Measurements from ENCODE around the gene TSEN34.
"Not testable (repeated sequence)": the region's sequence is repeated elsewhere in the genome, so short reads cannot be mapped to it uniquely, and the experiment has no call there.

Gene TSEN34

DNA sequence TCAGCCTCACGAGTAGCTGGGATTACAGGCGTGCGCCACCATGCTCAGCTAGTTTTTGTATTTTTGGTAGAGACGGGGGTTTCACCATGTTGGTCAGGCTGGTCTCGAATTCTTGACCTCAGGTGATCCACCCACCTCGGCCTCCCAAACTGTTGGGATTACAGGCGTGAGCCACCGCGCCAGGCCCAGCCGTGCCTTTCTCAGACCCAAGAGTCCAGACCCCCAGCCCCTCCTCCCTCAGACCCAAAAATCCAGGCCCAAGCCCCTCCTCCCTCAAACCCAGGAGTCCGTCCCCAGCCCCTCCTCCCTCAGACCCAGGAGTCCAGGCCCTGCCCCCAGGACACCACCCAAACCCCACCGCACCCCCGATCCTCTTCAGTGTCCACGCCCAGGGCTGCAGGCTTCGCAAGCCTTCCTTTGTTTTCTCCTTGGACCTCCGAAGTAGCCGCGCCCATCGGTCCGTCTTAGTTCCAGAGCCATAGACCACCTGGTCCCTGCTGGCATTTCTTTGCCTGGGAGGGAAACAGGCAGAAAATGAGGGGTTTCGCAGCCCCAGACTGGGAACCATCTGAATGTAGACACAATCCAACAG, 21.9 kb upstream of the TSEN34 start:
- DNase-seq = no peak
- TF ChIP-seq GATA1 (IDR thresholded peaks at IDR 0.05; ENCODE audit: low read depth, low read length) (no peak), POLR2A (IDR thresholded peaks at IDR 0.05; ENCODE audit: low read length) (no peak)

DNA sequence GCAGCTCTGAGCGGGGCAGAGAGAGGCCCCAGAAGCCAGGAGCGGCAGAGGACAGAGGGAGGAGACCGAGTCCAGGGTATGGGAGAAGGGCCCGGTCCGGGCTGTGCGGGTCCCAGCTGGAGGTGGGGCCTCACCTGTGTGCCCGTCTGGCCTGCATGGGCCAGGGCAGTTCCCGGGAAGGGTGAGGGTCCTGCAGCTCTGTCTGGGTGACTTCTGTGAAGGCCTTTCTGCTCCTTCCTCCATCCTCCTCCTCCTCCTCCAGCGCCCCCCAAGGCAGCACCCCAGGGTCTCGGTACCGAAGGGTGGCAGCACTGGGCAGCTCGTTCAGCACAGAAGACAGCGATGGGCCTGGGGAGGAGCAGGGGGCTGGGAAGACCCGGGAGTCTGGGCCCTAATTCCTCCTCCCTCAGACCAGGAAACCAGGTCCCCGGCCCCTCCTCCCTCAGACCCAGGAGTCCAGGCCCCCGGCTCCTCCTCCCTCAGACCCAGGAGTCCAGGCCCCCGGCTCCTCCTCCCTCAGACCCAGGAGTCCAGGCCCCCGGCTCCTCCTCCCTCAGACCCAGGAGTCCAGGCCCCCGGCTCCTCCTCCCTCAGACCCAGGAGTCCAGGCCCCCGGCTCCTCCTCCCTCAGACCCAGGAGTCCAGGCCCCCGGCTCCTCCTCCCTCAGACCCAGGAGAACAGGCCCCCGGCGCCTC, 19.2 kb upstream of the TSEN34 start:
- DNase-seq = not testable (repeated sequence)

DNA sequence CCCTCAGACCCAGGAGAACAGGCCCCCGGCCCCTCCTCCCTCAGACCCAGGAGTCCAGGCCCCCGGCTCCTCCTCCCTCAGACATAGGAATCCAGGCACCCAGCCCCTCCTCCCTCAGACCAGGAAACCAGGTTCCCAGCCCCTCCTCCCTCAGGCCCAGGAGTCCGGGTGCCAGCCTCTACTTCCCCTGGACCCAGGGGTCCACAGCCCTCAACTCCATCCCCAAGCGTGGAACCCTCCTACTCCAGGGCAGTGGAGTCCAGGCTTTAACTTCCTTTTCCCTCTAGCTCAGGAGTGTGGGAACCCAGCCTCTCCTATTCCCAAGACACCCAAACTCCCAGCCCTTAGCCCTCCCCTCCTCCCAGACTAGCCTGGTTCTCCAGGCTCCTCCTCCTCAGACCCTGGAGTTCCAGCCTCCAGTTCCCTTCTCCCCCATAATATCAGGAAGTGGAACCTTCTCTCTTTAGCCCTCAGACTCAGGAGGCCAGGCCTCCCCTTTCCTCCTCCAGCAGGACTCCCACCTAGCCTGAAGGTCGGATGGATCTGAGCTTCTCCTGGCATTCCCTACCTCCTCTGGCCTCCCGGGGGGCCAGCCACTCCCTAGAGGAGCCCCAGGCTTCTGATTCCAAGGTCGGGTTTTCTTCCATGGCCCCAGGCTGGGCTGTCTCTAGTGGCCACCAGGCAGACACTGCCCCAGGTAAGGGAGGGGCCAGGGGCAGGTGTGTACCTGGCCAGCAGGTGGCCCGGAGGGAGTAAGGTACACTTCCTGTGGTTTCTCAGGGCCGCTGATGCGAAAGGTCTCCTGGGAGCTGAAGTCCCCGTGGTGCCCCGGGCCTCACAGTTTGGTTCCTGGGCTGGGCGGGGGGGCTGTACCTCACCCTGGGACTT, 18.4 kb upstream of the TSEN34 start, which contains the start of gene TMC4:
Gene TMC4 (minus strand): TSS at position 690 of the 888 bp plus-strand sequence. CDS start 43 bp downstream, at position 647.
- TF ChIP-seq POLR2A (IDR thresholded peaks at IDR 0.05; ENCODE audit: low read length) (peak; percentile 13), GATA1 (IDR thresholded peaks at IDR 0.05; ENCODE audit: low read depth, low read length) (no peak)

DNA sequence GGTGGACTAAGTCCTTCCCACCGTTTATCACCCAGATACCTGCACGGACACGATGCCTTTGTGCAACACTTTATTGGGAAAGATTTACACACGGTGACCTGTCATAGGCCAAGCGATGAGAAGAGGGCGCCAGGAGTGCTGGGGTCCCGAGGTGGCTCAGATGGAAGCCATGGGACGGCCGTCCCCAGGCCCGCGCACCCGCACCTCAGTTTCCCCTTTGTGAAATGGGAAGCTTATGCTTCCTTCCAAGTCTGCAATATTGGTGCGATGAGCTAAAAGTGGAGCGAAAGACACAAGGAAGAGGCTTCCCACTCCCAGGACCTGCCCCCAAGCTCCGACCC, 17.8 kb upstream of the TSEN34 start:
- TF ChIP-seq GATA1 (IDR thresholded peaks at IDR 0.05; ENCODE audit: low read depth, low read length) (no peak), POLR2A (IDR thresholded peaks at IDR 0.05; ENCODE audit: low read length) (no peak)
- no peak for DNase-seq

More for the DNA sequence above, 18.4 kb upstream of the TSEN34 start, which contains the start of gene TMC4:
- no peak for DNase-seq

DNA sequence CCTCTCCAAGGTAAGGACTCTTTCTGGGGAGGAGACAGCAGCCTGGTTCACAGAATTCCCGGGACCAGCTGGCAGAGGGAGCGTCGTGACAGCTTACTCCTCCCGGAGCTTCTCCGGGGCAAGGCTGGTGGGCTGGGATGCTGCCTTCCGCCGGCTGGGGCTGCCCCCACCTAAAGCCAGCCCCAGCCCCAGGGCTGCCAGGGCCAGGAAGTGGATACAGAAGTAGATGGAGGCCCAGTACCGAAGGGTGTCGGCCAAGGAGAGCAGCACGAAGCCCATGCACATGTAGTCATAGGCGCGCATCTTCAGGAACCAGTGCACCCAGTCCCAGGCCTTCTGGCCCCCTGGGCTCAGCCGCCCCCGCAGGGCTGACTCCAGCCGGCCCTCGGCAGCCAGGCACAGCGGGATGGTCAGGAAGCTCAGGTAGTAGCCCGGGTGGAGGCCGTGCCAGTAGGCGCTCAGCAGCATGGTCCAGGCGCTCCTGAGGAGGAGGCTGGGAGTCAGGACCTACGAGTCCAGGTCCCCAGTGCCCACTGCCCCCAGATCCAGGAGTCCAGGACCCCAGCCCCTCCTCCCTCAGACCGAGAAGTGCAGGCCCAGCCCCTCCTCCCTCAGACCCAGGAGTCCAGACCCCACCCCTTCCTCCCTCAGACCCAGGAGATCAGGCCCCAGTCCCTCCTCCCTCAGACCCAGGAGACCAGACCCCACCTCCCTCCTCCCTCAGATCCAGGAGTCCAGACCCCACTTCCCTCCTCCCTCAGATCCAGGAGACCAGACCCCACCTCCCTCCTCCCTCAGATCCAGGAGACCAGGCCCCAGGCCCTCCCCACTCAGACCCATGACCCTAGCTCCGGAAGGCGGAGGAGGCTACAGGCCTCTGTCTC, 16.9 kb upstream of the TSEN34 start:
- DNase-seq = no peak
- TF ChIP-seq GATA1 (IDR thresholded peaks at IDR 0.05; ENCODE audit: low read depth, low read length) (no peak), POLR2A (IDR thresholded peaks at IDR 0.05; ENCODE audit: low read length) (no peak)

DNA sequence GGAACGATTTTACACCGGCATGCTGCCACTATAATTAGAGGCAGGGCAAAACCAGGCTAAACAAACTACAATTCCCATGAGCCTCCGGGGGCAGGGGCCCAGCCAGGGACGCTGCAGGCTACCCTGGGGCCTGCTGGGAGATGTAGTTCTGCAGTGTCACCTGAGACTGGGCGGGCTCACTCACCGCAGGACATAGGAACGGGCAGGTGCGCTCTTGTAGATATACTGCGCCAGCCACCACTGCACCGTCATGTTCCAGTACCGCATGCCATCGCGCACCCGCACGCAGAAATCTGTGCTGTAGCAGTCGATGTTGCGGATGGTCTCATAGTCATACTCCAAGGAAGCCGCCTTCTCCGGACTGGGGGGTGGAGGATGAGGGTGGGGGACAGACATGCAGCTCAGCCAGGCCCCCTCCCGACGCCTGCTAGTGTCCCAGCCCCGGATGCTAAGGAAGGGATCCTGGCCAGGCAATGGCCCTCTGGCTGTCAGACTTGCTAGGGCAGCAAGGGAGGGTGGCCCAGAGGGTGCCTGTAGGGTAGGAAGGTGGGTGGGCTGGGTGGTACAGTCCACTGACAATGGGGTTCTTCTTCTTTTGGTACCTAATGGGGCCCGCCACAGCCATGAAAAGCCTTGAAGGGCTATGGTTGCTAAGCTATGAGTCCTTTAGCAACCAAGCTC, 12.4 kb upstream of the TSEN34 start:
- peak in 1 of 2 experiments; percentile 66 for DNase-seq
- no peak for TF ChIP-seq POLR2A (IDR thresholded peaks at IDR 0.05; ENCODE audit: low read length)
- no peak for TF ChIP-seq GATA1 (IDR thresholded peaks at IDR 0.05; ENCODE audit: low read depth, low read length)

DNA sequence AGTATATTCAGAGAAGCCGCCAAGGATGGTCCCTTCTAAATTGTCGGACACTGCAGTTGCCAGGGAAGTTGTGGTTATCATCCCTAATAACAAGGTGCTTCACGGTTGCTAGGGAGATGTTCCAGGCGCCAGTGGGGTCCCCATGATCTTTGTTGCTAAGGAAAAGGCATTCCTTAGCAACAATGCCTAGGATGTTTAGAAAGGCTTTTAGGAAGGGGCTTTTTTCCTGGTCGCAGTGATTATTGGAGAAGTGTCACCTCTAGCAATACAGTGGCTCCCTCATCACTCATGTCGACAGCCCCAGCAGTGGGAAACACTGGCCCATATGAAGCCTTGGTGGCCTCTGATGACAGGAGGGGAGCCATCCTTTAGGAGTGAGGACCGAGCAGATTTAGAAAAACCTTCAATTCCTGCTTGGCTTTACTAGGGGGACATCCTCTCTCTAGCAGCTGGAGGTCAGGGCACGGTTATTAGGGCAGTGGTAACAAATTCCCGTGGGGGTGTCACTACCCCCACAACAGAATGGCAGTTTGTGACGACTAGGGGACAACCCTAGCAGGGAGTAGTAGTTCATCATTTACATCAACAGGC, 11.8 kb upstream of the TSEN34 start:
- TF ChIP-seq GATA1 (IDR thresholded peaks at IDR 0.05; ENCODE audit: low read depth, low read length) (no peak), POLR2A (IDR thresholded peaks at IDR 0.05; ENCODE audit: low read length) (no peak)
- DNase-seq = no peak

DNA sequence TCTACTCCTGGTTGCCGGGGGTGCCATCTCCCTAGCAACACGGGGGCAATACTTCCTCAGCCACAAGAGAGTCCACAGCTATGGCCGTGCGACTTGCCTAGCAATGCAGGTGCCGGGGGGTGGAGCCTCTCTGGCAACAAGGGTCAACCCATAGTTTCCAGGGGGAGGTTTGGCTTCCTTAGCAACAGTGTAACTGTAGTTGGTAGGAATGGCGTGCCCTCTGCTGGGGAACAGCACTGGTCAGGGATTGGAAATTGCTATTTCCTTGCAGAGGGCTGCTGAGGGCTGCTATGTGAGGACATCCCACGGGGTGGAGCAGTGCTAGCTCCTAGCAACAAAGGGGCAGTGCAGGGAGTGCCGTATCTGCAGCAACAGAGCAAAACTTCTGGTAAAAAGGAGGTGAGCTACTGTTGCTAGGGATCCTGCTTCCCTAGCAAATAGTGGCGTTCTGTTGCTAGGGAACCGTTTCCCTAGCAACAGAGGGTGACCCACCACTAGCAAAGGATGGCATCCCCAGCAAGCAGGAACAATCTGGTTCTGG, 11.1 kb upstream of the TSEN34 start:
- DNase-seq = peak; percentile 70 to 77

DNA sequence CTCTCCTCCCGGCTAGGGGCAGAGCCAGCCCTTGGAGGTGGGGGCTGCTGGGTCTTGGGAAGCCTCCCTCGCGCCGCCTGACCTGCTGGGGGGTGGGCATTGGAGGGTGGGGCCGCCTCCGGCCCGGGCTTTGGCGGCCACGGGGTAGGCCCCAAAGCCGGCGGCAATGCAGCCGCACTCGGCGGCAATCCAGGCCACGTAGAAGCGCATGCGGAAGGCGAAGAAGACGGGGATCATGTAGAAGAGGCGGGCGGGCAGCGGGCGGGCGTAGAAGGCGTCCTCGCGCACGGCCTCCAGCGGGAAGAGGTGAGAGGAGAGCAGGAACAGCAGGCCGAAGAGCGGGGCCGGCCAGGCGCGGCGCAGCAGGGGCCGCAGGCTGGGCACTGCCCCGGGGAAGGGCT, 10.4 kb upstream of the TSEN34 start:
- DNase-seq = no peak
- TF ChIP-seq POLR2A (IDR thresholded peaks at IDR 0.05; ENCODE audit: low read length) (no peak), GATA1 (IDR thresholded peaks at IDR 0.05; ENCODE audit: low read depth, low read length) (no peak)

More for the DNA sequence above, 11.1 kb upstream of the TSEN34 start:
- TF ChIP-seq POLR2A (IDR thresholded peaks at IDR 0.05; ENCODE audit: low read length) (no peak), GATA1 (IDR thresholded peaks at IDR 0.05; ENCODE audit: low read depth, low read length) (no peak)

DNA sequence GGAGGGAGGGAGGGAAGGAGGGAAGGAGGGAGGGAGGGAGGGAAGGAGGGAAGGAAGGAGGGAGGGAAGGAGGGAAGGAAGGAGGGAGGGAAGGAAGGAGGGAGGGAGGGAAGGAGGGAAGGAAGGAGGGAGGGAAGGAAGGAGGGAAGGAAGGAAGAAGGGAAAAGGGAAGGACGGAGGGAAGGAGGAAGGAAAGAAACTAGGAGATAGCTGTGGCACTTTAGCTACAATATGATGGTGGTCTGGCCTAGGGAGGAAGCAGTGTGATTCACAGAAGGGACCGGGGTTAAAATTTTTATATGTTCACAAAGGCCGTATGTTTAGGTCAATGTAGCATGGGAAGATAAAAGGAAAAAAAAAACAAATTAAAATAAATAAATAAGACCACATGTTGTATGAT, 9.2 kb upstream of the TSEN34 start:
- DNase-seq = not testable (repeated sequence)

DNA sequence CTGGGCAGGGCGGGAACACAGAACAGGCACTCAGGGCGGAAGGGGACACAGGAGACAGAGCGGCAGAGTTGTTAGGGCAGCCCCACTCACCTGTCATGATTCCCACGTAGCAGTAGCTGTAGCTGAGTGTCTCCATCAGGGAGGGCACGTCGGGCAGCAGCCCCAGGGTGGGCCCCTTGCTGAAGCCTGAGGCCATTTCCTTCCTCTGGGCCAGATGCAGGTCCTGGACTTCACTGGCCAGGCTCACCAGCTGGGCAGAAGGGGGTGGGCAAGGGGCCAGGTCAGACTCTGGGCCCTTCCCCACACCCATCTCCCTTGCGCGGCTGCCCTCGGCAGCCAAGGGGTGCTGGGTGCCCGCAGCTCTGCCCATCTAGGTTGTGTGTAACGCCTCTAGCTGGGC, 7.7 kb upstream of the TSEN34 start:
- TF ChIP-seq POLR2A (IDR thresholded peaks at IDR 0.05; ENCODE audit: low read length) (no peak), GATA1 (IDR thresholded peaks at IDR 0.05; ENCODE audit: low read depth, low read length) (no peak)
- DNase-seq = no peak

DNA sequence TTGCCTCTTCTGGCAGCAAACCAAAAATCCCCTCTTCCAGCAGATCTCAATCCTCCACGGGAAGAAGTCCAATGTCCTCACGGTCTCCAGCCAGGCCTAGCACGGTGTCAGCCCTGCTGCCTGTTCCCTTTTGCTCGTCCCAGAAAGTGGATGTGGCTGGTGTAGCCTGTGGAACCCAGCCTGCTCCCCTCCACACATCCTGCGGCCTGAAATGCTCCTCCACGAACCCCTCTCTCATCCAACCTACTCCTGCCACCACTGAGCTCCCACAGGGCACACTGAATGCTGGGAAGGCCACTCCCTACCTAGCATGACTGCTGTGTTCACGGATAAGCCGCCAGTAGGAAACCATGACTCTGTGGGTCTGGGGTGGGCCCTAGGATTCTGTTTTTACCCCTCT, 4.8 kb upstream of the TSEN34 start:
- TF ChIP-seq GATA1 (IDR thresholded peaks at IDR 0.05; ENCODE audit: low read depth, low read length) (no peak), POLR2A (IDR thresholded peaks at IDR 0.05; ENCODE audit: low read length) (no peak)
- DNase-seq = peak in 1 of 2 experiments; percentile 42

Data from erythroblast (primary cell).